OCI-LY3 (cell line): ENCODE measurements around the gene TSPAN12.

ENCODE experiments used
- H2AFZ ChIP-seq: fragments of 200-600, 300-600 bp; shearing (Covaris generic); 2 replicates; pipeline ENCODE4 v1.6.0; 2014; ENCODE audit warnings: antibody characterized with exemption, low read depth, low read length
- H3K27ac ChIP-seq: fragments of 200-600, 300-600 bp; sonication (generic); 2 replicates; pipeline ENCODE4 v1.5.1; 2014; ENCODE audit warnings: mild to moderate bottlenecking, low read length, moderate library complexity, mixed read lengths
- H3K27me3 ChIP-seq: fragments of 200-600, 300-600 bp; sonication (generic); 2 replicates; pipeline ENCODE4 v1.6.1; 2014; ENCODE audit warnings: low read depth, low read length, mixed read lengths
- H3K36me3 ChIP-seq: fragments of 200-600, 300-600 bp; sonication (generic); replicated peaks from 2 replicates; pipeline ENCODE3; 2014; ENCODE audit warnings: low read depth, low read length, mixed read lengths
- H3K4me1 ChIP-seq: fragments of 300-600, 200-600 bp; sonication (generic); 2 replicates; pipeline ENCODE4 v1.6.1; 2014; ENCODE audit warnings: low read length, mixed read lengths
- H3K4me2 ChIP-seq: fragments of 200-600, 300-600 bp; sonication (generic); 2 replicates; pipeline ENCODE4 v1.6.1; 2014; ENCODE audit warnings: low read length, mixed read lengths
- H3K4me3 ChIP-seq: fragments of 300-600, 200-600 bp; sonication (generic); 2 replicates; pipeline ENCODE4 v1.5.1; 2014; ENCODE audit warnings: antibody characterized with exemption, mild to moderate bottlenecking, low read length, moderate library complexity
- H3K79me2 ChIP-seq: fragments of 300-600, 200-600 bp; shearing (Covaris generic); 2 replicates; pipeline ENCODE4 v1.6.1; 2014; ENCODE audit warnings: mild to moderate bottlenecking, low read length, mixed read lengths
- H3K9ac ChIP-seq: fragments of 300-600, 200-600 bp; shearing (Covaris generic); 2 replicates; pipeline ENCODE4 v1.6.0; 2014; ENCODE audit warnings: mild to moderate bottlenecking, low read length, moderate library complexity
- H3K9me3 ChIP-seq: fragments of 200-600, 300-600 bp; shearing (Covaris generic); 2 replicates; pipeline ENCODE4 v1.6.1; 2014; ENCODE audit warnings: low read length, mixed read lengths; ENCODE audit not compliant: insufficient read depth
- H4K20me1 ChIP-seq: fragments of 200-600, 300-600 bp; sonication (generic); 2 replicates; pipeline ENCODE4 v1.6.1; 2016; ENCODE audit warnings: low read length, mixed read lengths; ENCODE audit not compliant: insufficient read depth
- EZH2phosphoT487 ChIP-seq: fragments of 200-600 bp; shearing (Covaris generic); IDR thresholded peaks from 2 replicates; pipeline ENCODE4 v1.6.1; 2018; ENCODE audit warnings: antibody characterized with exemption, mixed run types, low read depth
- TF ChIP-seq, protein P1 (sequence below): fragments of 200-600, 300-600 bp; sonication (generic); IDR thresholded peaks from 2 replicates; pipeline ENCODE4 v1.5.1; 2014; ENCODE audit warnings: antibody characterized with exemption, low read length, low read depth

Gene TSPAN12

DNA sequence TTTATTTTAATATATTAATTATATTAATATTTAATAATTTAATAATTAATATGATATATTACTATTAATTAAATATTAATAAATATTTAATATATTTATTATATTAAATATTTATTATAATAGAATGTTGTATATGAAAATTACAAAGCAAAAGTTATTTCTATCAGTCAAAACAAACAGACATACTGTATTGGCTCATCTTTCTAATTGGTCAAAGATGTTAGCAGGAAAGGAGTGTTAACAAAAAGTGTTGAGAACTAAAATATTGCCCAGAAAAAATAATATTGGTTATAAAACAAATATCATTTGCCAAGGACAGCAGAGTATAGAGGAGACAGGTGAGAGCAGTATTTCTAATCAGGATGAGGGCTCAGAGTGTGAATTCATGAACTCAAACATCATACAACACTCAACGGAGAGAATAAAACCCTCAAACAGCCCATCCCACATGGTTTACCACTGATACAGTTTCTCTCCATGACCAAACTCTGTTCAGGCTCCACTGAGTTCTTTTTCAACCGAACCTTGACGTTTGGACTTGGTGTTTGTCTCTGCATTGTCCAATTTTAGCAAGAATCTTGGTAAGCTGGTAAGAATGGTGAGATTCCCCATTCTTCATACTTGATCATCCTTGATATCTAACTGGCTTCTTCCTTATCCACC, 58.0 kb downstream of the TSPAN12 start:
- Histone ChIP-seq H4K20me1 (no peaks in the 10 kb centered on the region), H2AFZ (no peak overlapping the region), H3K4me2 (no peak overlapping the region), H3K4me3 (no peak overlapping the region), H3K9me3 (no peaks in the 10 kb centered on the region), H3K79me2 (no peaks in the 10 kb centered on the region), H3K27me3 (no peaks in the 10 kb centered on the region), H3K4me1 (no peaks in the 10 kb centered on the region), H3K36me3 (no peaks in the 10 kb centered on the region), H3K9ac (no peak overlapping the region), H3K27ac (no peak overlapping the region)
- no peak for TF ChIP-seq EZH2phosphoT487
- TF ChIP-seq, protein P1, sequence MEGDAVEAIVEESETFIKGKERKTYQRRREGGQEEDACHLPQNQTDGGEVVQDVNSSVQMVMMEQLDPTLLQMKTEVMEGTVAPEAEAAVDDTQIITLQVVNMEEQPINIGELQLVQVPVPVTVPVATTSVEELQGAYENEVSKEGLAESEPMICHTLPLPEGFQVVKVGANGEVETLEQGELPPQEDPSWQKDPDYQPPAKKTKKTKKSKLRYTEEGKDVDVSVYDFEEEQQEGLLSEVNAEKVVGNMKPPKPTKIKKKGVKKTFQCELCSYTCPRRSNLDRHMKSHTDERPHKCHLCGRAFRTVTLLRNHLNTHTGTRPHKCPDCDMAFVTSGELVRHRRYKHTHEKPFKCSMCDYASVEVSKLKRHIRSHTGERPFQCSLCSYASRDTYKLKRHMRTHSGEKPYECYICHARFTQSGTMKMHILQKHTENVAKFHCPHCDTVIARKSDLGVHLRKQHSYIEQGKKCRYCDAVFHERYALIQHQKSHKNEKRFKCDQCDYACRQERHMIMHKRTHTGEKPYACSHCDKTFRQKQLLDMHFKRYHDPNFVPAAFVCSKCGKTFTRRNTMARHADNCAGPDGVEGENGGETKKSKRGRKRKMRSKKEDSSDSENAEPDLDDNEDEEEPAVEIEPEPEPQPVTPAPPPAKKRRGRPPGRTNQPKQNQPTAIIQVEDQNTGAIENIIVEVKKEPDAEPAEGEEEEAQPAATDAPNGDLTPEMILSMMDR = no peak

DNA sequence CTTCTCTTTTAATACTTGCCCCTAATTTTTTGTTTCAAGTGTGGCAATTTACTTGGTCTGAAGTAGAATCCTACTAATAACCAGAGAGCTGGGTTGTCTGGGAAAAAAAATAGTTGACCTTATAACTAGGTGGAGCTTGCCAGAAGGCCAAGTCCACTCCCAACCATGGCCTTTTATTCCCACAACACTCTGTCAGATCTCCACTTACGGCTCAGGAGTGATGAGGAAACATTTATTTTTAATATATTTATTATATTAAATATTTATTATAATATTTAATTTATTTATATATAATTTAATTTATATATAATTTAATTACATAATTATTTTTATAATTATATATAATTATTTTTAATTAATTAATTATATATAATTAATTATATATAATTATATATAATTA, 58.8 kb downstream of the TSPAN12 start:
- no peak overlapping the region for H3K4me2 ChIP-seq
- no peak overlapping the region for H2AFZ ChIP-seq
- H3K4me3 ChIP-seq = no peak overlapping the region
- H3K9ac ChIP-seq = no peak overlapping the region
- TF ChIP-seq, protein P1 = no peak
- no peak for TF ChIP-seq EZH2phosphoT487
- no peak overlapping the region for H3K27ac ChIP-seq
- no peaks in the 10 kb centered on the region for H3K79me2 ChIP-seq
- no peaks in the 10 kb centered on the region for H3K27me3 ChIP-seq
- H3K4me1 ChIP-seq = no peaks in the 10 kb centered on the region
- no peaks in the 10 kb centered on the region for H4K20me1 ChIP-seq
- no peaks in the 10 kb centered on the region for H3K9me3 ChIP-seq
- no peaks in the 10 kb centered on the region for H3K36me3 ChIP-seq

DNA sequence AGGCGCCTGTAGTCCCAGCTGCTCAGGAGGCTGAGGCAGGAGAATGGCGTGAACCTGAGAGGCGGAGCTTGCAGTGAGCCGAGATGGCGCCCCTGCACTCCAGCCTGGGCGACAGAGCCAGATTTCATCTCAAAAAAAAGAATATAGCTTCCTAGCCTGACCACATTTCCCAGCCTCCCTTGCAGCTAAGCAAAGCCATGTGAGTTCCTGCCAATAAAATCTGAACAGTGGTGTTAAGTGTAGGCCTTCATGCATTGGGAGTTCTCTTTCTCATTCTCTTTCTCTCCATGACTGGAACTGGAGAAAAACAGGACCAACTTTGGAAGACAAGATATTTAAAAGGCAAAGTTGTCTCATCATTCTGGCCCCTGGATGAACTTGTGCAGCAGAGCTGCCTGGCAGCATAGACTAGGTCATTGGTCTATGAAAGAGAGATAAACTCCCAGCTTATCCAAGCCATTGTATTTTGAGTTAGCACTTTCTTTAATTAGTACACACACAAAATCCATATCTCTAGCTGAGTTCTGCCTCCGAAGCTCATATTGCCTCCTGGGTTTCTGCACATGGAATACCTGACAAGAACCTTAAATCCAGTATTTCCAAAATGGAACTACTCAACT, 60.8 kb downstream of the TSPAN12 start:
- Histone ChIP-seq H3K9ac (no peak overlapping the region), H3K79me2 (no peaks in the 10 kb centered on the region), H3K4me1 (no peaks in the 10 kb centered on the region), H3K9me3 (no peaks in the 10 kb centered on the region), H3K27ac (no peak overlapping the region), H2AFZ (no peak overlapping the region), H4K20me1 (no peaks in the 10 kb centered on the region), H3K27me3 (no peaks in the 10 kb centered on the region), H3K36me3 (no peaks in the 10 kb centered on the region), H3K4me2 (no peak overlapping the region), H3K4me3 (no peak overlapping the region)
- no peak for TF ChIP-seq EZH2phosphoT487
- TF ChIP-seq, protein P1 = no peak

DNA sequence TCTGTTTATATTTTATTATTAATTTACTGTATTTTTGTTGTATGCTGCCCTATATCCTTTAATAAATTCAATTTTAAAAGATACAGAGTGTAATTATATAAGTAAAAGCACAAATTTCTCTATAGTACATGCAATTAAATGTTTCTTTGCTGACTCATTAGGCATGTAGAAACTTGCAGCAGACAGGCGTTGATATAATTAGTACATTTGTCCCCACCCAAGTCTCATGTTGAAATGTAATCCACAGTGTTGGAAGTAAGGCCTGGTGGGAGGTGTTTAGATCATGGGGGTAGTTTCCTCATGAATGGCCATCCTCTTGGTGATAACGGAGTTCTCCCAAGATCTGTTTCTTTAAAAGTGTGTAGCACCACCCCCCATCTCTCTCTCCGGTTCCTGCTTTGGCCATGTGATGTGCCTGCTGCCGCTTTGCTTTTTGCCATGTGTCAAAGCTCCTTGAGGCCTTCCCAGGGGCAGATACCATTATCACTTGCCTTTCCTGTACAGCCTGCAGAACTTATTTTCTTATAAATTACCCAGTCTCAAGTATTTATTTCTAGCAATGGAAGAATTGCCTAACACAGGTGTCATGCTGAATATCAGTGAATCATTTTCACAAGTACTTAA, 63.7 kb downstream of the TSPAN12 start:
- no peak overlapping the region for H3K4me3 ChIP-seq
- H3K27ac ChIP-seq = no peak overlapping the region
- no peaks in the 10 kb centered on the region for H3K79me2 ChIP-seq
- H3K9ac ChIP-seq = no peak overlapping the region
- H2AFZ ChIP-seq = no peak overlapping the region
- no peaks in the 10 kb centered on the region for H3K4me1 ChIP-seq
- no peak for TF ChIP-seq EZH2phosphoT487
- TF ChIP-seq, protein P1 = no peak
- no peaks in the 10 kb centered on the region for H4K20me1 ChIP-seq
- H3K4me2 ChIP-seq = no peak overlapping the region
- no peaks in the 10 kb centered on the region for H3K27me3 ChIP-seq
- H3K9me3 ChIP-seq = no peaks in the 10 kb centered on the region
- no peaks in the 10 kb centered on the region for H3K36me3 ChIP-seq
